GM21529 (cell line): ENCODE results near the gene ZNF470.

Experiments used
- ATAC-seq: cut with Tn5 transposase; IDR thresholded peaks from one replicate; pipeline ENCODE4 v1.9.1; 2021; ENCODE audit not compliant: unreplicated experiment

Gene ZNF470

DNA sequence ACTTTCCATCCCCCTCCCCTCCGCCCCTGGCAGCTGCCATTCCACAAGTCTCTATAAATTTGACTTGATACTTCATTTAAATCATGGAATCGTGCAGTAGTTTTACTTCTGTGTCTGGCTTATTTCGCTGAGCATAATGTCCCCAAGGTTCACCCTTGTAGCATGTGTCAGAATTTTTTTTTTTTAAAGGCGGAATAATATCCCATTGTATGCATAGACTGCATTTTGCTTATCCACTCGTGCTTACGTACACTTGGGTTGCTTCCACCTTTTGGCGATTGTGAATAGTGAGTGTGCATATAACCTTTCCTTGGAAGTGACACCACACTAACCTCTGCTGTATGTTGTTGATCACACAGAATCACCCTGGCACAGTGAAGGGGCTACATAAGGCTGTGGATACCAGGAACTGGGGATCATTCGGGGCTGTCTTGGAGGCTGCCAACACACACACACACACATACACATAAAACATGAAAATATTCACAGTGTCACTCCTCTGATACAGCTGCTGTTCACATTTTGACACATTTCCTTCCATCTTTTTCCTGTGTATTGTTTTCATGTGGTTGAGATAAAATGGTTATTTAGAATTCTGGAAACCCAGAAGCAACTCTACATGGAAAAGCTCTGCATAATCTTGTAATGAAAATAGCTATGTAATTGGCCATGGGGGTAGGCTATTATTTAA lies 41.2 kb downstream of the ZNF470 start:
- no peak for ATAC-seq

DNA sequence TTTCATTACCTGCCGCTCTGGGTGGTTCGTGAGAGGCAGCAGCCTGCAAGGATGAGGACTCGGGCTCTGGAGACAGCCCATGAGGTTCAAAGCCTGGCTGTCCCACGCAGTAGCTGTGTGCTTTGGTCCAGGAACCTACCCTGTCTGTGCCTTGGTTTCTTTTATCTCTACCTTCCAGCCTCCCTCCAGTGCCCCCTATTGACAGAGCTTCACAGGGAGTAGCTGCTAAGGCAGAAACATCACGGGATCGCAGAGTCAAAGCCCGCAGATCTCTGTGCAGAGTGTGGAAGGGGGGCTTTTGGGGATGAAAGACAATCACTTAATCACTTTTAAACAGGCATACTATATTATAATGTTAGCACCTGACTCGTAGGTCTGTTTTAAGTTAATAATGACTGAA lies 44.0 kb downstream of the ZNF470 start:
- no peak for ATAC-seq

DNA sequence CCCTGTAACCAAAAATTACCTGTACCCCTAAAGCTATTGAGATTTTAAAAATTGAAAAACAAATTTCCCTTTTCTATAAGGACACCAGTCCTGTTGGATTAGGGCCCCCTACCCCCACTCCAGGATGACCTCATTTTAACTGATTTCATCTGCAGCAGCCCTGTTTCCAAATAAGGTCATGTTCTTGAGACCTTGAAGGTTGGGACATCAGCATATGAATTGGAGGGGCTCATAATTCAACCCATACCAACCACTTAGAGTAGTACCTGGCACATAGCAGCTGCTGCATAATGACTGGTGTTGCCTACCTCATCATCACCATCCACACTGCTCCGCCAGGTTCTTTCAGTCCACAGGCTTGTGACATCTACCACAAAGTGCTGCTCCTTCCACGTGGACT lies 45.5 kb downstream of the ZNF470 start:
- ATAC-seq = no peak

DNA sequence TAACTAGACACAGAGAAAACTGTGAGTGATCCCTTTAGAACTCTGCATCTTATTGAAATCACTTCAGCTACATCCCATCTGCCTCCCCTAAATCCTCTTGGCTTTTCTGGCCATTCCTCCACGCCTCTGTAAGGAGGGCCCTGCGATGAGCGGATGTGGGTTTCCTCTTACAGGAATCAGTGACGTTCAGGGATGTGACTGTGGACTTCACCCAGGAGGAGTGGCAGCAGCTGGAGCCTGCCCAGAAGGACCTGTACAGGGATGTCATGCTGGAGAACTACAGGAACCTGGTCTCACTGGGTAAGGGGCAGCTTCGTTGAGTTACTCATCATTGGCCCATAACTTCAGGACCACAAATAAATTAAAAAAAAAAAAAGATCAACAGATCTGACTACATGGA lies 46.4 kb downstream of the ZNF470 start:
- ATAC-seq = no peak

DNA sequence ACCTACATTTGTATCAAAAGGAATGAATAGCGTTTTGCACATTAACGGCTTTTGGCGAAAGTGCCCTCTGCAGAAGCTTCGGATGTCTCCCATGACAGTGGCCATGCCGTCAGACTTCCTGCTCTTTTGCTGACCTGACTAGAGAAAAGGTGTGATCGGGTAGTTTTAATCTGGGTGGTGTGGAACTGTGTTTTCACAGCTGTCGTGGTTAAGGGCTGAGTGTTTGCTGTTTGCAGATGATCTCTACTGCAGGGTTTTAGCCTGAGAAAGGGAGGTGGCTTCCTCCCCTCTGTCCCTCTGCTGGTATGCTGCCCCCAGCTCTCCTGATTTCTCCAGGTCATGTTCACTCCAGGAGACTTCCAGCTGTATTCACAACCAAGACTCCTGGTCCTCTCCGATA lies 50.3 kb downstream of the ZNF470 start:
- no peak for ATAC-seq

DNA sequence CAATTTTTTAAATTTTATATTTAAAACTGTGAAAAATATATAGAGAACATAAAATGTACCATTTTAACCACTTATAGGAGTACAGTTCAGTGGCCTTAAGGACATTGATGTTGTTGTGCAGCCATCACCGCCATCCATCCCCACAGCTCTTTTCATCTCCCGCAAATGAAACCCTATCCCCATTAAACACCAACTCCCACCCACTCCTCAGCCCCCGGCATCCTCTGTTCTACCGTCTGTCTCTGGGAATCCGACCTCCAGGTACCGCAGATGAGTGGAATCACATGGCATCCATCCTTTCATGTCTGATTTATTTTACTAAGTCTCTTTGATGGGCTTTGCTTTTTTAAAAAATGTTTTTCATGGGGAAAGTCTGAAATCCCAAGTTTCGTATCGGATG lies 51.9 kb downstream of the ZNF470 start:
- ATAC-seq = no peak

DNA sequence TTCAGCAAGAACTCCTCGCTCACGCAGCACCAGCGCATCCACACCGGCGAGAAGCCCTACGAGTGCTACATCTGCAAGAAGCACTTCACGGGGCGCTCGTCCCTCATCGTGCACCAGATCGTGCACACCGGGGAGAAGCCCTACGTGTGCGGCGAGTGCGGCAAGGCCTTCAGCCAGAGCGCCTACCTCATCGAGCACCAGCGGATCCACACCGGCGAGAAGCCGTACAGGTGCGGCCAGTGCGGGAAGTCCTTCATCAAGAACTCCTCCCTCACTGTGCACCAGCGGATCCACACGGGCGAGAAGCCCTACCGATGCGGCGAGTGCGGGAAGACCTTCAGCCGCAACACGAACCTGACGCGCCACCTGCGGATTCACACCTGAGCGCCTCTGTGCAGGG lies 55.1 kb downstream of the ZNF470 start:
- no peak for ATAC-seq

DNA sequence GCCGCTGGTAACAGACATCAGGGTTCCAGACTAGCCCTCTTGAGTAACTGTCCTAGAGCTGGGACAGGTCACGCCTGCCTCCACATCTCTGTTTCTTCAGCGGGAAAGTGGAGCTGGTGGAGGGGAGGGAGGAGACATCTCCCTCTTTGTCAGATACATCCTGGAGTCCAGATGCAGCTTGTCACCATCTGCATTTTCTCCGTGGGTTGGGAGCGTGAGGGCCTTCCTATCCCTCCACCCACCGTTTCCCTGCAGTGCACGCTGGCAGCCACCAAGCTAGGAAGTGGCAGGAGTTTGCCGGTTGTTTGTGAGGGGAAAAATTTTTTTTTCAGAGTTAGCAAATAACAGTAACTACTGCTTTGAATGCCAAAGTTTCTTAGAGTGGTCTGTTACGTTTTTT lies 55.7 kb downstream of the ZNF470 start:
- no peak for ATAC-seq

DNA sequence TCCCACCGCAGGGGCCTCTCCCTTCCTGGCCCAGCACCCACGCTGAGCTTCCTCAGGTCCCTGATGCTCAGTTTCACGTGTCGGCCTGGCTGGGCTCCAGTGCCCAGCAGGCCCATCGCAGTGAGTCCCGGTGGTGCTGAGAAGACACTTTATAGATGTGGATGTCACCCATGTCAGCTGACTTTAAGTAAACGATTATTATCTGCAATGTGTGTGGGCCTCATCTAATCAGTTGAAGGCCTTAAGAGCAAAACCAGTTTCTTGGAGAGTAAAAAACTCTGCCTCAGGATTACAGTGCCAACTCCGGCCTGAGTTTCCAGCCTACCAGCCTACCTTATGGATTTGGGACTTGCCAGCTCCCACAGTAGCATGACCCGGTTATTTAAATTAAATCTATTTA lies 58.4 kb downstream of the ZNF470 start:
- ATAC-seq = no peak

DNA sequence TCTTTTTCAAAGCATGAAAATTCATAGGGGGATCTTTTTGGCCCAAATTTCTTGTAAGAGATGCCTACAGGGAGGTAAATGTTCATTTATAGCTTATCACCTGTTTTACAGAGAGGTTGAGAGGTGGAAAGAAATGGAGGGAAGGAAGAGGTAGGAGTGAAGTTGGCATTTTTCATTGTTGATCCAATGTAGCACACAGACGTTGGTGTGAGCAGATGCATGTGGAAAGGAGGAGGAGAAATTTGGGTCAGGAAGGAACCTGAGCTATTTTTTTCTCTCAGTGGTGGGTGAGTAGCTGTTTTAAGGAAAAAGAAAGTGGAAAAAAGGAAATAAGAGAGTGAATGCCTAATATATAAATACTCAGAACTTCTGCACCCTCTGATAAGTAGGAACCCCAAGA lies 65.8 kb downstream of the ZNF470 start:
- no peak for ATAC-seq

DNA sequence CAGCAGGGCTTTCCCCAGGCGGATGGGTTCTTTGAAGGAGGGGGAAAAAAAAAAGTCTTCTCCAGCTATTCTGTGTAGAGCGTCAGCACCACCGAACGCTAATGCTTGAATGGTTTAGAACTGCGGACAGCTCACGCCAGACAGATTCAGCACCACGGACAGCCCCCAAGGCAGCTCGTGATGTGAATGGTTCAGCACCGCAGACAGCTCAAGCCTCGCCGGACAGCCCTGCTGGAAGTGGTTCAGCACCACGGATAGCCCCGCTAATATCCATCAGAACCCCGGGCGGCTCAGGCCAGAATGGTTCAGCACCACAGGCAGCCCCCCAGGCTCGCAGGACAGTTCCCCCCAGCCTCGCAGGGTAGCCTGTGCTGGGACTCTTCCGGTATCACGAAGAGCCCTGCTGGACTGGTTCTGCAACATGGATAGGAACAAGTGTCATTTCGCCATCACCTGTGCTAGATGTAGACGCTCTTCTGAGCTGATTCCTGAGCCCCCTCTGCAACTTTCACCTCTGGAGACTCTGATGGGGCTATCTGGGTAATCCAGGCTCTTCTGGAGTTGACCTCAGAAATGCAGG lies 70.8 kb downstream of the ZNF470 start:
- ATAC-seq = no peak
